Stimulated activated CD8-positive, alpha-beta memory T cell treated with anti-CD3 and anti-CD28 coated beads, Interleukin-15, amount 100 ng/mL, for 4 hours (primary cell): ENCODE results near the gene TEX264.

ENCODE experiments used
- DNase-seq, 2 donors: peaks; one replicate each; pipeline ENCODE4 v3.0.0-alpha.2; 2020; ENCODE audit warnings: low read depth in 2 of 2

TEX264 gene

GRCh38 chr3:51748327-51748726, 77.3 kb downstream of the TEX264 start:
- DNase-seq = no peak

- no peak for DNase-seq
These were observed 79.8 kb downstream of the TEX264 start for GRCh38 chr3:51750878-51751277.

- DNase-seq = no peak
These were observed 80.2 kb downstream of the TEX264 start for GRCh38 chr3:51751287-51751686.
